Measurements from ENCODE around the gene PPP4R4.

DNA sequence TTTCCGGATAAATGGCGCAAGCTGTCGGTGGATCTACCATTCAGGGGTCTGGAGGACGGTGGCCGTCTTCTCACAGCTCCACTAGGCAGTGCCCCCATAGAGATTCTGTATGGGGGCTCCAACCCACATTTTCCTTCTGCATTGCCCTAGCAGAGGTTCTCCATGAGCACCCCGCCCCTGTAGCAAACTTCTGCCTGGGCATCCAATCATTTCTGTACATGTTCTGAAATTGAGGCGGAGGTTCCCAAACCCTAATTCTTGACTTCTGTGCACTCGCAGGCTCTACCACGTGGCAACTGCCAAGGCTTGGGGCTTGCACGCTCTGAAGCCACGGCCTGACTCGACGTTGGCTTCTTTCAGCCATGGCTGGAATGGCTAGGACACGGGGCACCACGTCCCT is 124.0 kb downstream of the PPP4R4 start:
- TF ChIP-seq, protein P1, sequence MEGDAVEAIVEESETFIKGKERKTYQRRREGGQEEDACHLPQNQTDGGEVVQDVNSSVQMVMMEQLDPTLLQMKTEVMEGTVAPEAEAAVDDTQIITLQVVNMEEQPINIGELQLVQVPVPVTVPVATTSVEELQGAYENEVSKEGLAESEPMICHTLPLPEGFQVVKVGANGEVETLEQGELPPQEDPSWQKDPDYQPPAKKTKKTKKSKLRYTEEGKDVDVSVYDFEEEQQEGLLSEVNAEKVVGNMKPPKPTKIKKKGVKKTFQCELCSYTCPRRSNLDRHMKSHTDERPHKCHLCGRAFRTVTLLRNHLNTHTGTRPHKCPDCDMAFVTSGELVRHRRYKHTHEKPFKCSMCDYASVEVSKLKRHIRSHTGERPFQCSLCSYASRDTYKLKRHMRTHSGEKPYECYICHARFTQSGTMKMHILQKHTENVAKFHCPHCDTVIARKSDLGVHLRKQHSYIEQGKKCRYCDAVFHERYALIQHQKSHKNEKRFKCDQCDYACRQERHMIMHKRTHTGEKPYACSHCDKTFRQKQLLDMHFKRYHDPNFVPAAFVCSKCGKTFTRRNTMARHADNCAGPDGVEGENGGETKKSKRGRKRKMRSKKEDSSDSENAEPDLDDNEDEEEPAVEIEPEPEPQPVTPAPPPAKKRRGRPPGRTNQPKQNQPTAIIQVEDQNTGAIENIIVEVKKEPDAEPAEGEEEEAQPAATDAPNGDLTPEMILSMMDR (IDR thresholded peaks at IDR 0.05): no peak
- no peak for TF ChIP-seq POLR2A (IDR thresholded peaks at IDR 0.05)
